HEK293T (cell line): ENCODE data around the gene PAK4.

Source experiments
- ARNT ChIP-seq: fragments of 450-650 bp; IDR thresholded peaks from 2 replicates; pipeline ENCODE4 v1.6.1; 2017; ENCODE audit warnings: mild to moderate bottlenecking
- FOXA1 ChIP-seq: fragments of 450-650 bp; IDR thresholded peaks from 2 replicates; pipeline ENCODE4 v1.6.1; 2016; ENCODE audit warnings: mild to moderate bottlenecking
- FOXM1 ChIP-seq: fragments of 450-650 bp; IDR thresholded peaks from 2 replicates; pipeline ENCODE4 v1.6.1; 2017; ENCODE audit warnings: mild to moderate bottlenecking, borderline replicate concordance
- HDGF ChIP-seq: fragments of 450-650 bp; IDR thresholded peaks from 2 replicates; pipeline ENCODE4 v1.6.1; 2017; ENCODE audit warnings: antibody characterized with exemption, borderline replicate concordance
- L3MBTL2 ChIP-seq: fragments of 450-650 bp; conservative IDR thresholded peaks from 2 replicates; pipeline ENCODE4 v1.6.1; 2016; ENCODE audit warnings: mild to moderate bottlenecking
- LEF1 ChIP-seq: fragments of 450-650 bp; IDR thresholded peaks from 2 replicates; pipeline ENCODE4 v1.6.1; 2017; ENCODE audit warnings: mild to moderate bottlenecking, borderline replicate concordance
- NFRKB ChIP-seq: fragments of 450-650 bp; IDR thresholded peaks from 2 replicates; pipeline ENCODE4 v1.6.1; 2016; ENCODE audit warnings: mild to moderate bottlenecking, moderate library complexity
- SP1 ChIP-seq: fragments of 450-650 bp; IDR thresholded peaks from 2 replicates; pipeline ENCODE4 v1.6.1; 2017
- SUZ12 ChIP-seq: fragments of 450-650 bp; IDR thresholded peaks from 2 replicates; pipeline ENCODE4 v1.6.1; 2016; ENCODE audit warnings: mild to moderate bottlenecking
- TARDBP ChIP-seq: fragments of 450-650 bp; IDR thresholded peaks from 2 replicates; pipeline ENCODE4 v1.6.1; 2016
- ZNF384 ChIP-seq: fragments of 450-650 bp; IDR thresholded peaks from 2 replicates; pipeline ENCODE4 v1.6.1; 2016
- TF ChIP-seq, protein P1 (sequence below): fragments of 450-650 bp; IDR thresholded peaks from 2 replicates; pipeline ENCODE4 v1.6.1; 2016

DNA sequence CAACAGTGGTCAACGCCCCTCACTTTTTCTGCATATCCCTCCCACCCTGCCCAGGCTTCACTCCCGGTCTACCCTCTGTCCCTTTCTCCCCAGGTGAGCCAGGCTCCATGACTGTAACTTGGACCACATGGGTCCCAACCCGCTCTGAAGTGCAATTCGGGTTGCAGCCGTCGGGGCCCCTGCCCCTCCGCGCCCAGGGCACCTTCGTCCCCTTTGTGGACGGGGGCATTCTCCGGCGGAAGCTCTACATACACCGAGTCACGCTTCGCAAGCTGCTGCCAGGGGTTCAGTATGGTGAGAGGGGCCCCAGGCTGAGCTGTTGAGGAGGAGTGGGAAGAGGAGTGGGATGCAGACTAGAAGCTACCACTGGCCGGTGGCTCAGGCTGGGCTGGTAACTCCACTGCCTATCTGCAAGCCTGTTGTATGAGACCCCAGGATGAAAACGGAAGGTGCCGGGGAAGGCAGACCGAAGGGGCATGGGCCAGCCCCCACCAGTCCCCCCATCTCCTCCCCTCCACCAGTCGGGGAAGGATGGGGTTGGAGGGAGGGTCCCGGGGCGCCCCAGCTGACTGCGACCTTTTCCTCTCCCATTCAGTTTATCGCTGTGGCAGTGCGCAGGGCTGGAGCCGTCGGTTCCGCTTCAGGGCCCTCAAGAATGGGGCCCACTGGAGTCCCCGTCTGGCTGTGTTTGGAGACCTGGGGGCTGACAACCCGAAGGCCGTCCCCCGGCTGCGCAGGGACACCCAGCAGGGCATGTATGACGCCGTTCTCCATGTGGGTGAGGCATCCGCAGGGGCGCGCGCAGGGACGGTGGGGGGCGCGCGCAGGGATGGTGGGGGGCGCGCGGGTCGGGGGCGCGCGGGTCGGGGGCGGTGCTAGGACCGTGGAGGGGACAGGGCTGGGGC is 27.0 kb upstream of the PAK4 start:
- TF ChIP-seq SUZ12, result no peak
- TF ChIP-seq ARNT, result no peak
- TF ChIP-seq SP1, result no peak
- no peak for TF ChIP-seq ZNF384
- no peak for TF ChIP-seq L3MBTL2
- TF ChIP-seq, protein P1, sequence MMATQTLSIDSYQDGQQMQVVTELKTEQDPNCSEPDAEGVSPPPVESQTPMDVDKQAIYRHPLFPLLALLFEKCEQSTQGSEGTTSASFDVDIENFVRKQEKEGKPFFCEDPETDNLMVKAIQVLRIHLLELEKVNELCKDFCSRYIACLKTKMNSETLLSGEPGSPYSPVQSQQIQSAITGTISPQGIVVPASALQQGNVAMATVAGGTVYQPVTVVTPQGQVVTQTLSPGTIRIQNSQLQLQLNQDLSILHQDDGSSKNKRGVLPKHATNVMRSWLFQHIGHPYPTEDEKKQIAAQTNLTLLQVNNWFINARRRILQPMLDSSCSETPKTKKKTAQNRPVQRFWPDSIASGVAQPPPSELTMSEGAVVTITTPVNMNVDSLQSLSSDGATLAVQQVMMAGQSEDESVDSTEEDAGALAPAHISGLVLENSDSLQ, result no peak
- no peak for TF ChIP-seq NFRKB
- TF ChIP-seq FOXM1, result no peak
- no peak for TF ChIP-seq TARDBP
- no peak for TF ChIP-seq HDGF
- no peak for TF ChIP-seq LEF1
- TF ChIP-seq FOXA1, result no peak
